K562 (cell line): ENCODE data around the gene BEST1. TPM values are rescaled to one million over a fixed set of nuclear protein-coding genes. Genes with fewer than 3 reads are reported as not detected.
A peak's percentile ranks its signal among the peaks of the same experiment; 100 is the strongest.

Source experiments
- ATAC-seq: fragments of 200-7000 bp; cut with Tn5 transposase; 3 replicates; pipeline ENCODE4 v1.9.1; 2020; ENCODE audit warnings: moderate library complexity
- BruUV-seq: library from RNA; stranded (reverse); fragments of 400-500 nt; replicated peaks from 2 replicates; lab custom pipeline; 2021; lab: Mats Ljungman, UMichigan
- CTCF ChIA-PET: fragments of 300-600 bp; formaldehyde crosslinking; extraction: SDS; loops from one replicate; lab custom pipeline; 2021; ENCODE audit warnings: low intra/inter-chr PET ratio; lab: Yijun Ruan, JAX
- POLR2A ChIA-PET: fragments of 300-600, 350-650 bp; sonication (Branson Sonifier 250); formaldehyde crosslinking; extraction: SDS; loops from one replicate; lab custom pipeline; 2021; ENCODE audit warnings: antibody characterized with exemption, inconsistent platforms; lab: Yijun Ruan, JAX
- DNase-seq, 4 experiments: peaks; one replicate each; pipeline versions ENCODE4 v3.0.0 to v3.0.0-alpha.2; 2011 to 2018; ENCODE audit warnings: low spot score in 3 of 4, mixed read lengths in 3 of 4; ENCODE audit errors: extremely low read depth in 1 of 4
- FAIRE-seq: peaks from 2 replicates; lab custom pipeline; 2011; peaks lifted over from hg19 to GRCh38; lab: Jason Lieb, UNC
- H2AFZ ChIP-seq: 2 replicates; pipeline ENCODE4 v1.6.0; 2011; ENCODE audit warnings: low read depth, low read length, control low read depth, inconsistent platforms
- H3K27ac ChIP-seq: fragments of 200-600 bp; 3 replicates; pipeline ENCODE4 v1.8.0; 2011; ENCODE audit warnings: low read depth, mild to moderate bottlenecking, control low read depth, inconsistent platforms, low read length, moderate library complexity, mixed read lengths; ENCODE audit errors: extremely low read depth
- H3K27me3 ChIP-seq, 2 experiments: fragments of 300-600 bp in 1 of 2; 2 replicates in 1 of 2; 3 replicates in 1 of 2; pipeline versions ENCODE4 v1.6.0 to v1.8.0; 2011; ENCODE audit warnings: inconsistent platforms in 2 of 2, low read length in 2 of 2, mild to moderate bottlenecking in 1 of 2, mixed read lengths in 1 of 2, moderate library complexity in 1 of 2; ENCODE audit not compliant: control insufficient read depth in 2 of 2, insufficient read depth in 2 of 2
- H3K36me3 ChIP-seq: fragments of 300-600 bp; 3 replicates; pipeline ENCODE4 v1.8.0; 2011; ENCODE audit warnings: mild to moderate bottlenecking, low read length, inconsistent platforms; ENCODE audit not compliant: control insufficient read depth, insufficient read depth
- H3K4me1 ChIP-seq, 2 experiments: fragments of 200-600 bp in 1 of 2; replicated peaks in 1 of 2; 2 replicates in 1 of 2; 3 replicates in 1 of 2; pipeline versions ENCODE4 v1.5.1 to v1.8.0; 2011; ENCODE audit warnings: inconsistent platforms in 2 of 2, low read length in 2 of 2, mild to moderate bottlenecking in 1 of 2, mixed read lengths in 1 of 2, moderate library complexity in 1 of 2; ENCODE audit not compliant: control insufficient read depth in 2 of 2, insufficient read depth in 2 of 2
- H3K4me2 ChIP-seq: 2 replicates; pipeline ENCODE4 v1.6.1; 2011; ENCODE audit warnings: low read length, control low read depth, inconsistent platforms, mixed read lengths; ENCODE audit not compliant: insufficient read depth
- H3K4me3 ChIP-seq: fragments of 200-600 bp; sonication (generic), shearing (Covaris generic); 2 replicates; pipeline ENCODE4 v1.5.1; 2016; ENCODE audit warnings: control low read depth, inconsistent platforms
- H3K79me2 ChIP-seq: fragments of 200-600 bp; 3 replicates; pipeline ENCODE4 v1.8.0; 2011; ENCODE audit warnings: low read length, inconsistent platforms; ENCODE audit not compliant: control insufficient read depth, insufficient read depth
- H3K9ac ChIP-seq, 2 experiments: 2 replicates each; pipeline versions ENCODE4 v1.6.0 to v1.6.1; 2011; ENCODE audit warnings: low read depth in 2 of 2, low read length in 2 of 2, control low read depth in 1 of 2, inconsistent platforms in 1 of 2, mild to moderate bottlenecking in 1 of 2, mixed read lengths in 1 of 2; ENCODE audit not compliant: insufficient read depth in 1 of 2
- H3K9me1 ChIP-seq: one replicate; pipeline ENCODE4 v1.6.0; 2011; ENCODE audit warnings: inconsistent platforms, mild to moderate bottlenecking, low read length, moderate library complexity; ENCODE audit not compliant: control insufficient read depth, insufficient read depth
- H3K9me3 ChIP-seq: replicated peaks from 2 replicates; pipeline ENCODE4 v1.5.1; 2011; ENCODE audit warnings: low read depth, low read length, inconsistent platforms; ENCODE audit not compliant: control insufficient read depth, insufficient read depth
- H4K20me1 ChIP-seq: replicated peaks from 2 replicates; pipeline ENCODE4 v1.6.1; 2011; ENCODE audit warnings: low read length, inconsistent platforms, mixed read lengths; ENCODE audit not compliant: control insufficient read depth, insufficient read depth
- CBFB ChIP-seq: sonication (generic); formaldehyde crosslinking; IDR thresholded peaks from 2 replicates; pipeline ENCODE4 v1.4.0; 2020; ENCODE audit warnings: mild to moderate bottlenecking, missing genetic modification reagents
- CREB3 ChIP-seq: fragments of 450-650 bp; conservative IDR thresholded peaks from 2 replicates; pipeline ENCODE4 v1.6.1; 2016; ENCODE audit warnings: missing genetic modification characterization, low read depth, mild to moderate bottlenecking, missing compliant biosample characterization, moderate library complexity
- ELF2 ChIP-seq: fragments of 250-450 bp; sonication (Bioruptor Pico); IDR thresholded peaks from 2 replicates; pipeline ENCODE4 v1.5.0; 2021; ENCODE audit warnings: mild to moderate bottlenecking
- FOSL1 ChIP-seq: fragments of 200-800 bp; sonication (Bioruptor generic); conservative IDR thresholded peaks from 2 replicates; pipeline ENCODE4 v1.6.1; 2016; ENCODE audit warnings: missing genetic modification characterization, missing compliant biosample characterization
- LARP7 ChIP-seq: fragments of 450-650 bp; IDR thresholded peaks from 2 replicates; pipeline ENCODE4 v1.6.1; 2016
- LCOR ChIP-seq: sonication (generic); formaldehyde crosslinking; IDR thresholded peaks from 2 replicates; pipeline ENCODE4 v1.8.0; 2022; ENCODE audit warnings: mild to moderate bottlenecking, missing genetic modification reagents
- MAZ ChIP-seq, 2 experiments: fragments of 450-650 bp in 1 of 2; sonication (generic) in 1 of 2; formaldehyde crosslinking; IDR thresholded peaks in 1 of 2; conservative IDR thresholded peaks in 1 of 2; 2 replicates each; pipeline versions ENCODE4 v1.4.0 to v1.5.0; 2020; ENCODE audit warnings: mild to moderate bottlenecking in 1 of 2, missing genetic modification reagents in 1 of 2
- NR2C2 ChIP-seq, 2 experiments: fragments of 200-800 bp in 1 of 2; sonication (Bioruptor generic) in 1 of 2; sonication (generic) in 1 of 2; formaldehyde crosslinking in 1 of 2; IDR thresholded peaks; 2 replicates each; pipeline versions ENCODE4 v1.6.1 to v1.8.0; 2016 to 2022; ENCODE audit warnings: mild to moderate bottlenecking in 1 of 2, missing compliant biosample characterization in 1 of 2, missing genetic modification characterization in 1 of 2, missing genetic modification reagents in 1 of 2
- PHF20 ChIP-seq: fragments of 450-650 bp; IDR thresholded peaks from 2 replicates; pipeline ENCODE4 v1.6.1; 2018; ENCODE audit not compliant: partially characterized antibody
- RFX7 ChIP-seq: fragments of 250-450 bp; sonication (Bioruptor Pico); IDR thresholded peaks from 2 replicates; pipeline ENCODE4 v1.5.1; 2021; ENCODE audit warnings: mild to moderate bottlenecking
- TCF7 ChIP-seq: sonication (generic); IDR thresholded peaks from 2 replicates; pipeline ENCODE4 v1.6.1; 2016; ENCODE audit warnings: antibody characterized with exemption, borderline replicate concordance
- ZBTB33 ChIP-seq: sonication (generic); formaldehyde crosslinking; IDR thresholded peaks from 2 replicates; pipeline ENCODE4 v1.8.1; 2023; ENCODE audit warnings: mild to moderate bottlenecking, missing genetic modification reagents
- ZNF133 ChIP-seq: fragments of 250-450 bp; sonication (Bioruptor Pico); IDR thresholded peaks from 2 replicates; pipeline ENCODE4 v1.4.0; 2020; ENCODE audit warnings: mild to moderate bottlenecking
- ZNF589 ChIP-seq: fragments of 200-800 bp; sonication (Bioruptor generic); IDR thresholded peaks from 2 replicates; pipeline ENCODE4 v1.6.1; 2016; ENCODE audit warnings: low read depth, missing genetic modification characterization, missing compliant biosample characterization
- WGBS: fragments of 100-300 bp; shearing (Covaris generic); methylation state at CpG from one replicate; pipeline ENCODE4 v1.1.6; 2016; ENCODE audit warnings: low coverage, mixed read lengths; ENCODE audit not compliant: insufficient coverage; ENCODE audit errors: missing lambda C conversion rate; 5-methylcytosine and 5-hydroxymethylcytosine counted together
- in situ Hi-C: fragments of 300-500 bp; cut with MboI; formaldehyde crosslinking; loops from 4 replicates; pipeline ENCODE4 v1.15.0; 2018; ENCODE audit warnings: inconsistent platforms, mixed read lengths
- intact Hi-C: fragments of 100-400 bp; cut with micrococcal nuclease; formaldehyde crosslinking; loops from 2 replicates; pipeline ENCODE4 v1.14.2; 2022
- polyA plus RNA-seq, 8 experiments: library from polyadenylated mRNA; depleted of rRNA in 4 of 8; stranded (reverse) in 5 of 8; unstranded in 3 of 8; fragments of >200 nt; fragmentation: Nextera tagmentation in 2 of 8; fragmentation: Illumina TruSeq in 1 of 8; extraction: Ambion mirVana in 2 of 8; extraction: Trizol in 1 of 8; gene quantifications; 2 replicates each; pipeline versions ENCODE4 v1.2.1 to v1.2.3, GENCODE V29; 2011 to 2014; ENCODE audit warnings: inconsistent platforms in 1 of 8, missing spikeins in 1 of 8
- total RNA-seq, 7 experiments: library from RNA; depleted of rRNA in 6 of 7; stranded (reverse); fragments of >200 nt in 6 of 7; fragmentation: Illumina TruSeq in 2 of 7; extraction: Trizol in 2 of 7; gene quantifications; 2 replicates each; pipeline versions ENCODE4 v1.2.1 to v1.2.3, GENCODE V29; 2011 to 2021; ENCODE audit warnings: low replicate concordance in 1 of 7
- TF ChIP-seq, protein P1 (sequence below), 2 experiments: IDR thresholded peaks; 2 replicates each; pipeline ENCODE4 v1.6.1; 2011; ENCODE audit warnings: borderline replicate concordance in 1 of 2, control low read depth in 1 of 2, low read depth in 1 of 2, low read length in 1 of 2, mild to moderate bottlenecking in 1 of 2, mixed read lengths in 1 of 2, moderate library complexity in 1 of 2; ENCODE audit not compliant: insufficient read depth in 1 of 2, insufficient read length in 1 of 2, poor library complexity in 1 of 2, severe bottlenecking in 1 of 2; ENCODE audit errors: extremely low read depth in 1 of 2

Gene BEST1
- total and polyA plus RNA-seq, 9 of the 15 experiments (the other 6 are each of a cell fraction or from before 2014, with no cell fraction given): 0.07 to 1.3 (median 0.40) TPM

DNA sequence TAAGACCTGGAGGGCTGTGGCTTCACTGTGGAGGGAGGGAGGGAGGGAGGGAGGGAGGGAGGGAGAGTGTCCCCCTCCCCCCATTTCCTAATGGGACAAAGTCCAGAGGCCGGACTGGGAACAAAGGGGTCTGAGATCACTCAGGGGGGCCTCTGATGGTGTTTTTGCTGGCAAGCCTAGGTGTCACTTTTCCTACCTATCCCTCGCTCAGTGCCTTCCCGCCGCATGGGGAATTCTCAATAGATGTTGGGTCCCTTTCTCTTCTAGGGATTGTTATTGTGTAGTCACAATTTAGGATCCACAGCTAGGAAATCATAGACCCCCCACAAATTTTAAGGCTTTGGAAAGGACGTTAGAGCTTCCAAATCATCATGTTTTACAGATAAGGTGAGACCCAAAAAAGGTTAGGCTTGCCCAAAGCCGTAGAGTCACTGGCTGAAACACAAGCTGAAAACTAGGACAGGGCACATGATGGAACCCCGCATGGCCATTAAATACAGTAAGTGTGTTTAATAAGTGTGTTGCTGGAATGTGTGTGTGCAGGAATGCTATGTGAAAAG lies 22.0 kb downstream of the BEST1 start:
- BruUV-seq: no TSS peak
- Histone ChIP-seq H3K9me1 (no peaks in the 10 kb centered on the region), H3K4me3 (no peak overlapping the region), H3K9me3 (no peaks in the 10 kb centered on the region), H3K36me3 (no peaks in the 10 kb centered on the region), H3K79me2 (peaks cover 52% of the 10 kb centered on the region), H4K20me1 (no peaks in the 10 kb centered on the region), H3K4me2 (peak overlapping the region; percentile 75), H3K27me3 (no peaks in the 10 kb centered on the region), H3K4me1 (peaks cover 44 to 54% of the 10 kb centered on the region in 2 experiments), H3K9ac (peak overlapping the region; percentile 18 to 79; a peak in 3 of 4 replicates), H3K27ac (peak overlapping the region; percentile 92), H2AFZ (peak overlapping the region; percentile 51)
- POLR2A ChIA-PET: interaction anchor here (0.7 to 5.3 kb wide), 15 partner anchors 9 to 1699 kb away, joined by 3 to 38 read pairs (median 4); no protein-coding TSS in a partner anchor
- FAIRE-seq (no peak), ATAC-seq (no peak), DNase-seq (peak in 1 of 4 experiments; percentile 8)
- intact Hi-C loops (no loop called here), in situ Hi-C loops (no loop called here)
- WGBS: 23% methylated on average over 6 of the region's 7 CpGs
- CTCF ChIA-PET: interaction anchor here (0.6 kb wide), 1 partner anchor 120 kb away, joined by 3 read pairs; no protein-coding TSS in a partner anchor
- TF ChIP-seq ZNF589 (CRISPR knock-in tag) (peak; percentile 9; the same call in 1 of the 2 replicates), MAZ (CRISPR knock-in tag; conservative IDR thresholded peaks at IDR 0.05 in 1 of 2, IDR thresholded peaks at IDR 0.05 in 1 of 2) (peak in 1 of 2 experiments; percentile 17; a peak in 1 of 4 replicates), PHF20 (no peak), FOSL1 (0 out of 2 replicates have a peak, but pooled peaks have one; percentile 6), CBFB (no peak), LARP7 (peak; percentile 40; the same call in 1 of the 2 replicates), NR2C2 (CRISPR knock-in tag; IDR thresholded peaks at IDR 0.05) (no peak), NR2C2 (tag; IDR thresholded peaks at IDR 0.05) (peak; percentile 46; the same call in 1 of the 2 replicates), ZNF133 (CRISPR knock-in tag) (no peak), RFX7 (CRISPR knock-in tag) (0 out of 2 replicates have a peak, but pooled peaks have one; percentile 69), CREB3 (0 out of 2 replicates have a peak, but pooled peaks have one; percentile 73), LCOR (peak; percentile 45; the same call in 1 of the 2 replicates), ZBTB33 (CRISPR knock-in tag) (peak; percentile 7; the same call in 1 of the 2 replicates), TCF7 (0 out of 2 replicates have a peak, but pooled peaks have one; percentile 3), ELF2 (CRISPR knock-in tag) (peak; percentile 62; the same call in 1 of the 2 replicates)
- TF ChIP-seq, protein P1, sequence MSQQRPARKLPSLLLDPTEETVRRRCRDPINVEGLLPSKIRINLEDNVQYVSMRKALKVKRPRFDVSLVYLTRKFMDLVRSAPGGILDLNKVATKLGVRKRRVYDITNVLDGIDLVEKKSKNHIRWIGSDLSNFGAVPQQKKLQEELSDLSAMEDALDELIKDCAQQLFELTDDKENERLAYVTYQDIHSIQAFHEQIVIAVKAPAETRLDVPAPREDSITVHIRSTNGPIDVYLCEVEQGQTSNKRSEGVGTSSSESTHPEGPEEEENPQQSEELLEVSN (IDR thresholded peaks at IDR 0.05; ENCODE audit: borderline replicate concordance in 1 of 2, extremely low read depth in 1 of 2, insufficient read depth in 1 of 2, insufficient read length in 1 of 2, low read depth in 1 of 2, low read length in 1 of 2, poor library complexity in 1 of 2, severe bottlenecking in 1 of 2): no peak
